Keratinocyte (primary cell): ENCODE data around the gene SLC27A4. TPM values are rescaled to one million over a fixed set of nuclear protein-coding genes. Genes with fewer than 3 reads are reported as not detected.

Experiments
- DNase-seq: peaks from one replicate; pipeline ENCODE4 v3.0.0-alpha.2; 2011; ENCODE audit warnings: low read depth, missing footprints, low spot score
- FAIRE-seq: peaks from 2 replicates; lab custom pipeline; 2011; peaks lifted over from hg19 to GRCh38; lab: Jason Lieb, UNC
- H2AFZ ChIP-seq: 2 replicates; pipeline ENCODE4 v1.6.0; 2012; ENCODE audit warnings: low read length, control low read depth, inconsistent platforms; ENCODE audit not compliant: control insufficient read depth
- H3K27ac ChIP-seq: 2 replicates; pipeline ENCODE4 v1.5.1; 2011; ENCODE audit warnings: low read length; ENCODE audit not compliant: control insufficient read depth, insufficient read depth
- H3K27me3 ChIP-seq: 3 replicates; pipeline ENCODE4 v1.6.0; 2011; ENCODE audit warnings: low read length; ENCODE audit not compliant: control insufficient read depth, insufficient read depth; ENCODE audit errors: extremely low read depth
- H3K36me3 ChIP-seq, 2 experiments: 2 replicates in 1 of 2; 3 replicates in 1 of 2; pipeline ENCODE4 v1.5.1; 2011; ENCODE audit warnings: low read length in 2 of 2, mild to moderate bottlenecking in 1 of 2; ENCODE audit not compliant: control insufficient read depth in 2 of 2, insufficient read depth in 2 of 2; ENCODE audit errors: extremely low read depth in 1 of 2
- H3K4me1 ChIP-seq: 3 replicates; pipeline ENCODE4 v1.5.1; 2011; ENCODE audit warnings: low read length; ENCODE audit not compliant: control insufficient read depth, insufficient read depth; ENCODE audit errors: extremely low read depth
- H3K4me2 ChIP-seq: 3 replicates; pipeline ENCODE4 v1.6.0; 2011; ENCODE audit warnings: low read depth, low read length; ENCODE audit not compliant: control insufficient read depth, insufficient read depth; ENCODE audit errors: extremely low read depth
- H3K4me3 ChIP-seq, 3 experiments: fragments of 200-600 bp in 1 of 3; sonication (generic) in 1 of 3; 2 replicates in 2 of 3; 3 replicates in 1 of 3; pipeline ENCODE4 v1.5.1; 2011 to 2016; ENCODE audit warnings: low read length in 3 of 3, mild to moderate bottlenecking in 3 of 3, control low read depth in 2 of 3, inconsistent platforms in 1 of 3, low read depth in 1 of 3, mixed read lengths in 1 of 3, mixed run types in 1 of 3, moderate library complexity in 1 of 3; ENCODE audit not compliant: control insufficient read depth in 2 of 3, insufficient read depth in 2 of 3; ENCODE audit errors: extremely low read depth in 1 of 3
- H3K79me2 ChIP-seq: 2 replicates; pipeline ENCODE4 v1.6.0; 2012; ENCODE audit warnings: low read length; ENCODE audit not compliant: control insufficient read depth, insufficient read depth
- H3K9ac ChIP-seq: 3 replicates; pipeline ENCODE4 v1.6.0; 2011; ENCODE audit warnings: low read length; ENCODE audit not compliant: control insufficient read depth, insufficient read depth; ENCODE audit errors: extremely low read depth
- H3K9me1 ChIP-seq: 3 replicates; pipeline ENCODE4 v1.6.0; 2011; ENCODE audit warnings: low read length; ENCODE audit not compliant: control insufficient read depth, insufficient read depth; ENCODE audit errors: extremely low read depth
- H3K9me3 ChIP-seq: 2 replicates; pipeline ENCODE4 v1.5.1; 2012; ENCODE audit warnings: low read depth, low read length; ENCODE audit not compliant: control insufficient read depth
- H4K20me1 ChIP-seq: 3 replicates; pipeline ENCODE4 v1.6.0; 2011; ENCODE audit warnings: low read length; ENCODE audit not compliant: control insufficient read depth, insufficient read depth; ENCODE audit errors: extremely low read depth
- CTCF ChIP-seq, 3 experiments: IDR thresholded peaks in 1 of 3; conservative IDR thresholded peaks in 1 of 3; optimal IDR thresholded peaks in 1 of 3; 2 replicates in 2 of 3; 3 replicates in 1 of 3; pipeline versions ENCODE3 to v1.5.1; 2011; ENCODE audit warnings: low read length in 3 of 3, mild to moderate bottlenecking in 3 of 3, moderate library complexity in 2 of 3, control low read depth in 1 of 3, inconsistent platforms in 1 of 3; ENCODE audit not compliant: insufficient read depth in 2 of 3; ENCODE audit errors: extremely low read depth in 1 of 3
- EZH2 ChIP-seq: IDR thresholded peaks from one replicate; pipeline ENCODE4 v1.6.1; 2012; ENCODE audit warnings: inconsistent platforms, mild to moderate bottlenecking, low read length, moderate library complexity
- dilution Hi-C: fragments of 300-500 bp; cut with MboI; formaldehyde crosslinking; loops from one replicate; pipeline ENCODE4 v1.7.0; 2020; ENCODE audit warnings: low sequenced_read_pairs; ENCODE audit not compliant: extremely low pct_ligation_motif_present
- polyA plus RNA-seq, 5 experiments: library from polyadenylated mRNA; depleted of rRNA in 3 of 5; stranded (reverse) in 3 of 5; stranded (forward) in 1 of 5; unstranded in 1 of 5; fragments of >200 nt; gene quantifications; 1 replicate in 1 of 5; 2 replicates in 3 of 5; 3 replicates in 1 of 5; pipeline versions ENCODE4 v1.2.1 to v1.2.3, GENCODE V29; 2011 to 2012; ENCODE audit warnings: missing spikeins in 2 of 5, low read depth in 1 of 5, low replicate concordance in 1 of 5

Gene SLC27A4
- polyA plus RNA-seq, 1 donor (not counting 4 experiments of a cell fraction or from before 2014, with no cell fraction given): 17.3 TPM

- peak overlapping the region; percentile 93 for H3K4me2 ChIP-seq
- H4K20me1 ChIP-seq: no peaks in the 10 kb centered on the region
- peaks cover 4% of the 10 kb centered on the region for H3K9me1 ChIP-seq
- H3K79me2 ChIP-seq: peaks cover 36% of the 10 kb centered on the region
- peak overlapping the region; percentile 94 for H3K9ac ChIP-seq
- dilution Hi-C loops: no loop called here
- peaks cover 28% of the 10 kb centered on the region for H3K4me1 ChIP-seq
- no peaks in the 10 kb centered on the region for H3K9me3 ChIP-seq
- peak overlapping the region; percentile 85 to 99 (median 93) for H3K4me3 ChIP-seq
- TF ChIP-seq EZH2 (no peak), CTCF (optimal IDR thresholded peaks at IDR 0.05 in 1 of 3, IDR thresholded peaks at IDR 0.05 in 1 of 3, conservative IDR thresholded peaks at IDR 0.05 in 1 of 3; ENCODE audit: extremely low read depth in 1 of 3, insufficient read depth in 2 of 3, low read length in 3 of 3) (no peak)
- H3K36me3 ChIP-seq: peaks cover 3 to 28% of the 10 kb centered on the region in 2 experiments
- no peak overlapping the region for H2AFZ ChIP-seq
- H3K27ac ChIP-seq: no peak overlapping the region
- DNase-seq: no peak
- FAIRE-seq: no peak
- H3K27me3 ChIP-seq: no peaks in the 10 kb centered on the region
These were observed 16.5 kb upstream of the SLC27A4 start for GRCh38 chr9:128323791-128324190.

- no peak overlapping the region for H3K4me3 ChIP-seq
- H3K4me2 ChIP-seq: no peak overlapping the region
- H3K27me3 ChIP-seq: no peaks in the 10 kb centered on the region
- no peak for DNase-seq
- FAIRE-seq: no peak
- H3K9me3 ChIP-seq: no peaks in the 10 kb centered on the region
- H4K20me1 ChIP-seq: no peaks in the 10 kb centered on the region
- no peak overlapping the region for H3K9ac ChIP-seq
- H3K9me1 ChIP-seq: peaks cover 4% of the 10 kb centered on the region
- H2AFZ ChIP-seq: no peak overlapping the region
- peaks cover 36% of the 10 kb centered on the region for H3K79me2 ChIP-seq
- H3K36me3 ChIP-seq: peaks cover 3 to 28% of the 10 kb centered on the region in 2 experiments
- H3K4me1 ChIP-seq: peaks cover 33% of the 10 kb centered on the region
- no peak overlapping the region for H3K27ac ChIP-seq
- dilution Hi-C loops: no loop called here
- TF ChIP-seq CTCF (optimal IDR thresholded peaks at IDR 0.05 in 1 of 3, IDR thresholded peaks at IDR 0.05 in 1 of 3, conservative IDR thresholded peaks at IDR 0.05 in 1 of 3; ENCODE audit: extremely low read depth in 1 of 3, insufficient read depth in 2 of 3, low read length in 3 of 3) (no peak), EZH2 (no peak)
These were observed 15.9 kb upstream of the SLC27A4 start for GRCh38 chr9:128324401-128324800.
